IMR-90 (cell line): ENCODE measurements around the gene NPIPB6.

ENCODE experiments used
- BHLHE40 ChIP-seq: fragments of 150-350 bp; IDR thresholded peaks from 2 replicates; pipeline ENCODE4 v1.6.1; 2016; ENCODE audit warnings: mild to moderate bottlenecking, low read depth, low read length
- CHD1 ChIP-seq: IDR thresholded peaks from 2 replicates; pipeline ENCODE4 v1.6.1; 2012; ENCODE audit warnings: low read depth, low read length, improper control_type of control experiment
- CTCF ChIP-seq: conservative IDR thresholded peaks from 2 replicates; pipeline ENCODE4 v1.5.1; 2012; ENCODE audit warnings: mild to moderate bottlenecking, low read depth, low read length, improper control_type of control experiment
- FOS ChIP-seq: fragments of 150-350 bp; IDR thresholded peaks from 2 replicates; pipeline ENCODE4 v1.6.1; 2016; ENCODE audit warnings: low read depth, low read length
- MAZ ChIP-seq: IDR thresholded peaks from 2 replicates; pipeline ENCODE4 v1.6.1; 2012; ENCODE audit warnings: low read depth, mild to moderate bottlenecking, low read length, improper control_type of control experiment, moderate library complexity, borderline replicate concordance
- MXI1 ChIP-seq: IDR thresholded peaks from 2 replicates; pipeline ENCODE4 v1.6.1; 2012; ENCODE audit warnings: low read depth, mild to moderate bottlenecking, low read length, moderate library complexity, borderline replicate concordance
- POLR2A ChIP-seq: IDR thresholded peaks from 2 replicates; pipeline ENCODE4 v1.6.1; 2012; ENCODE audit warnings: mild to moderate bottlenecking, low read depth, low read length
- RAD21 ChIP-seq: IDR thresholded peaks from 2 replicates; pipeline ENCODE4 v1.6.1; 2012; ENCODE audit warnings: low read length, improper control_type of control experiment
- RCOR1 ChIP-seq: IDR thresholded peaks from 2 replicates; pipeline ENCODE4 v1.6.1; 2012; ENCODE audit warnings: mild to moderate bottlenecking, low read length, improper control_type of control experiment; ENCODE audit not compliant: insufficient replicate concordance
- RFX5 ChIP-seq: IDR thresholded peaks from 2 replicates; pipeline ENCODE4 v1.8.0; 2012; ENCODE audit warnings: low read depth, mild to moderate bottlenecking, low read length, moderate library complexity
- SMC3 ChIP-seq: fragments of 150-350 bp; IDR thresholded peaks from 2 replicates; pipeline ENCODE4 v1.6.1; 2016; ENCODE audit warnings: low read depth, mild to moderate bottlenecking, antibody characterized with exemption, low read length, moderate library complexity
- USF2 ChIP-seq: fragments of 150-350 bp; IDR thresholded peaks from 2 replicates; pipeline ENCODE4 v1.6.1; 2017; ENCODE audit warnings: mild to moderate bottlenecking, antibody characterized with exemption, low read length, low read depth

DNA sequence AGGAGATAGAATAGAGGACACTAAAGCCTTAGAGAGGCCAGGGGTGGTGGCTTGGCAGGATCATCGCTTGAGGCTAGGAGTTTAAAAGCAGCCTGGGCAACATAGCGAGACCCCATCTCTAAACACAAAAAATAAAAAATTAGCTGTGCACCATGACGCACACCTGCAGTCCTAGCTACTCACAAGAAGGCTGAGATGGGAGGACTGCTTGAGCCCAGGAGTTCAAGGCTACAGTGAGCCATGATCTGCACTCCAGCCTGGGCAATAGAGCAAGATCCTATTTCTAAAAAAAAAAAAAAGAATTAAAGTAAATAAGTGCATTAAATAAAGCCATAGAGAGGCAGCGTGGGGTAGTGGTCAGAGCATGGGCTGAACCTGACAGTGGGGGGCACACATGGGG, 51.9 kb downstream of the NPIPB6 start:
- no peak for TF ChIP-seq FOS
- no peak for TF ChIP-seq CTCF
- no peak for TF ChIP-seq SMC3
- no peak for TF ChIP-seq MXI1
- TF ChIP-seq BHLHE40 = no peak
- no peak for TF ChIP-seq MAZ
- TF ChIP-seq POLR2A = no peak
- TF ChIP-seq RAD21 = no peak
- TF ChIP-seq CHD1 = no peak
- TF ChIP-seq RCOR1 = no peak
- no peak for TF ChIP-seq USF2
- no peak for TF ChIP-seq RFX5
